K562 (cell line): Measurements from ENCODE around the gene CDC42SE2. TPM values are rescaled to one million over a fixed set of nuclear protein-coding genes. Genes with fewer than 3 reads are reported as not detected.

ENCODE experiments used
- ARID4B ChIP-seq: sonication (generic); formaldehyde crosslinking; IDR thresholded peaks from 2 replicates; pipeline ENCODE4 v1.8.0; 2022; ENCODE audit warnings: mild to moderate bottlenecking, missing genetic modification reagents
- CTBP1 ChIP-seq: fragments of 450-650 bp; IDR thresholded peaks from 2 replicates; pipeline ENCODE4 v1.6.1; 2016; ENCODE audit warnings: borderline replicate concordance
- FOXA1 ChIP-seq: fragments of 450-650 bp; IDR thresholded peaks from 2 replicates; pipeline ENCODE4 v1.6.1; 2016; ENCODE audit warnings: mild to moderate bottlenecking, borderline replicate concordance
- FOXK2 ChIP-seq, 2 experiments: fragments of 450-650 bp; IDR thresholded peaks in 1 of 2; conservative IDR thresholded peaks in 1 of 2; 2 replicates each; pipeline ENCODE4 v1.6.1; 2016; ENCODE audit warnings: low read depth in 2 of 2, mild to moderate bottlenecking in 1 of 2
- FOXP1 ChIP-seq: sonication (generic); formaldehyde crosslinking; IDR thresholded peaks from 2 replicates; pipeline ENCODE4 v1.8.0; 2022; ENCODE audit warnings: mild to moderate bottlenecking, missing genetic modification reagents
- HDGF ChIP-seq: fragments of 450-650 bp; IDR thresholded peaks from 2 replicates; pipeline ENCODE4 v1.6.1; 2016
- MAZ ChIP-seq, 2 experiments: fragments of 450-650 bp in 1 of 2; sonication (generic) in 1 of 2; formaldehyde crosslinking; IDR thresholded peaks in 1 of 2; conservative IDR thresholded peaks in 1 of 2; 2 replicates each; pipeline versions ENCODE4 v1.4.0 to v1.5.0; 2020; ENCODE audit warnings: mild to moderate bottlenecking in 1 of 2, missing genetic modification reagents in 1 of 2
- NCOR1 ChIP-seq: fragments of 450-650 bp; IDR thresholded peaks from 2 replicates; pipeline ENCODE4 v1.6.1; 2016; ENCODE audit warnings: mild to moderate bottlenecking, moderate library complexity
- PHF8 ChIP-seq: fragments of 200-600 bp; sonication (generic); IDR thresholded peaks from 2 replicates; pipeline ENCODE4 v1.6.1; 2012; ENCODE audit warnings: mixed run types, mild to moderate bottlenecking, inconsistent platforms, low read length, moderate library complexity, borderline replicate concordance
- RBFOX2 ChIP-seq: fragments of 200-400 bp; formaldehyde crosslinking; IDR thresholded peaks from 2 replicates; pipeline ENCODE4 v1.6.1; 2017; ENCODE audit warnings: low read depth, mild to moderate bottlenecking, low read length, moderate library complexity
- TAF9B ChIP-seq: fragments of 450-650 bp; IDR thresholded peaks from 2 replicates; pipeline ENCODE4 v1.6.1; 2018; ENCODE audit warnings: mild to moderate bottlenecking; ENCODE audit not compliant: partially characterized antibody
- TFAP4 ChIP-seq: sonication (generic); formaldehyde crosslinking; IDR thresholded peaks from 2 replicates; pipeline ENCODE4 v1.8.0; 2022; ENCODE audit warnings: missing genetic modification reagents, mild to moderate bottlenecking, moderate library complexity, borderline replicate concordance
- polyA plus RNA-seq, 8 experiments: library from polyadenylated mRNA; depleted of rRNA in 4 of 8; stranded (reverse) in 5 of 8; unstranded in 3 of 8; fragments of >200 nt; fragmentation: Nextera tagmentation in 2 of 8; fragmentation: Illumina TruSeq in 1 of 8; extraction: Ambion mirVana in 2 of 8; extraction: Trizol in 1 of 8; gene quantifications; 2 replicates each; pipeline versions ENCODE4 v1.2.1 to v1.2.3, GENCODE V29; 2011 to 2014; ENCODE audit warnings: inconsistent platforms in 1 of 8, missing spikeins in 1 of 8
- total RNA-seq, 7 experiments: library from RNA; depleted of rRNA in 6 of 7; stranded (reverse); fragments of >200 nt in 6 of 7; fragmentation: Illumina TruSeq in 2 of 7; extraction: Trizol in 2 of 7; gene quantifications; 2 replicates each; pipeline versions ENCODE4 v1.2.1 to v1.2.3, GENCODE V29; 2011 to 2021; ENCODE audit warnings: low replicate concordance in 1 of 7

CDC42SE2 gene
- total and polyA plus RNA-seq, 9 of the 15 experiments (the other 6 are each of a cell fraction or from before 2014, with no cell fraction given) = 24.8 to 44.3 (median 32.7) TPM

- TF ChIP-seq ARID4B (CRISPR knock-in tag) (peak; percentile 43; the same call in 1 of the 2 replicates), TAF9B (peak; percentile 11), CTBP1 (peak; percentile 39; the same call in 1 of the 2 replicates), RBFOX2 (peak; percentile 41; the same call in 1 of the 2 replicates), HDGF (0 out of 2 replicates have a peak, but pooled peaks have one; percentile 27), FOXP1 (CRISPR knock-in tag) (peak; percentile 28; the same call in 1 of the 2 replicates), PHF8 (0 out of 2 replicates have a peak, but pooled peaks have one; percentile 35), MAZ (CRISPR knock-in tag; conservative IDR thresholded peaks at IDR 0.05 in 1 of 2, IDR thresholded peaks at IDR 0.05 in 1 of 2) (peak in 1 of 2 experiments; percentile 22; a peak in 1 of 4 replicates), TFAP4 (CRISPR knock-in tag) (peak; percentile 55), FOXA1 (peak; percentile 55; the same call in 1 of the 2 replicates), NCOR1 (0 out of 2 replicates have a peak, but pooled peaks have one; percentile 13), FOXK2 (conservative IDR thresholded peaks at IDR 0.05 in 1 of 2, IDR thresholded peaks at IDR 0.05 in 1 of 2; ENCODE audit: low read depth in 2 of 2) (peak; percentile 93 to 97)
These were observed 48.5 kb downstream of the CDC42SE2 start (continued) for GRCh38 chr5:131312235-131312772.
